ENCODE measurements around the gene UNC93A. TPM values are rescaled to one million over a fixed set of nuclear protein-coding genes. Genes with fewer than 3 reads are reported as not detected.

UNC93A gene
- total RNA-seq, 2 donors from 2014 or later, result not detected

DNA sequence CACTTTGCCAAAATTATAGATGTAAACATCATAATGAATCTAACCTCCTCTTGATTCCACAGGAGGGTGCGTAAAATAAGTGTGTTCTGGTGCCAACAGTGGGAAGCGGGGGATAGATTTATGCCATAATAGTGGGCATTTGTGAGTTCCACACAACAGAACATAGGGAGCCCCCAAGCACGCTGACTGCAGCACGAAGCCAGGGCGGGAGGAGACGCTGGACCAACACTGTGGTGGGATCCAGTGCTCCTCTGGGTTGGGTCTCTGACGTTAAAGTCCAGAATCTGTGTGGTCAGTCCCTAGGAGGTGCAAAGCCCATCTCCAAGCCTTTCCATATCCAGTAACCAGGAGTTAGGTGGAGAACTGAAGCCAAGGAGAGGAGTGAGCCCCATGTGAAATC is 32.0 kb downstream of the UNC93A start:
- no peaks in the 10 kb centered on the region for H3K9me3 ChIP-seq
- no peak overlapping the region for H3K27ac ChIP-seq
- ATAC-seq (ENCODE audit: insufficient number of reproducible peaks, low FRiP score, low read depth) (no peak), DNase-seq (ENCODE audit: low spot score) (no peak)
- H3K36me3 ChIP-seq, result no peaks in the 10 kb centered on the region
- no peaks in the 10 kb centered on the region for H3K4me1 ChIP-seq (ENCODE audit: control insufficient read depth in 1 of 2, low read depth in 2 of 2)
- TF ChIP-seq, protein P1, sequence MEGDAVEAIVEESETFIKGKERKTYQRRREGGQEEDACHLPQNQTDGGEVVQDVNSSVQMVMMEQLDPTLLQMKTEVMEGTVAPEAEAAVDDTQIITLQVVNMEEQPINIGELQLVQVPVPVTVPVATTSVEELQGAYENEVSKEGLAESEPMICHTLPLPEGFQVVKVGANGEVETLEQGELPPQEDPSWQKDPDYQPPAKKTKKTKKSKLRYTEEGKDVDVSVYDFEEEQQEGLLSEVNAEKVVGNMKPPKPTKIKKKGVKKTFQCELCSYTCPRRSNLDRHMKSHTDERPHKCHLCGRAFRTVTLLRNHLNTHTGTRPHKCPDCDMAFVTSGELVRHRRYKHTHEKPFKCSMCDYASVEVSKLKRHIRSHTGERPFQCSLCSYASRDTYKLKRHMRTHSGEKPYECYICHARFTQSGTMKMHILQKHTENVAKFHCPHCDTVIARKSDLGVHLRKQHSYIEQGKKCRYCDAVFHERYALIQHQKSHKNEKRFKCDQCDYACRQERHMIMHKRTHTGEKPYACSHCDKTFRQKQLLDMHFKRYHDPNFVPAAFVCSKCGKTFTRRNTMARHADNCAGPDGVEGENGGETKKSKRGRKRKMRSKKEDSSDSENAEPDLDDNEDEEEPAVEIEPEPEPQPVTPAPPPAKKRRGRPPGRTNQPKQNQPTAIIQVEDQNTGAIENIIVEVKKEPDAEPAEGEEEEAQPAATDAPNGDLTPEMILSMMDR (IDR thresholded peaks at IDR 0.05), result no peak
- H3K4me3 ChIP-seq, result no peak overlapping the region
- H3K27me3 ChIP-seq (replicated peaks; ENCODE audit: insufficient read depth), result no peaks in the 10 kb centered on the region

DNA sequence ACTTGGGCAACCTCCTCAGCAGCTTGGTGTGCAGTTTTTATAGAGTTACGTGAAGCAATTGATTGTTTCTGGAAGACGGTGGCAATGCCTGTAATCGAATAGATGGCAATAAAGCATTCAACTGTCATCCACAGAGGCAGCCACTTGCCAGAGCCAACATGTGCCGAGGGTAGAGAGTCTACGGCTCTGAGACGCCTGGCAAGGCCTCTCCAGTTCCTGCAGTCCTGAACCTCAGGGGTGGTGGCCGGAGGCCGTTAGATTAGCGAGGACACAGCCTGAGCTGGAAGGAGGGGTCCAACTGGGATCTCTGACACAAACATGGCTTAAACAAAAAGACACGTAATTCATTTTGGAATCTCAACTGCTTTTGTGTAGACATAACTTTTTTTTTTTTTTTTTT is 33.0 kb downstream of the UNC93A start:
- Histone ChIP-seq H3K27ac (no peak overlapping the region), H3K36me3 (no peaks in the 10 kb centered on the region), H3K9me3 (no peaks in the 10 kb centered on the region), H3K27me3 (replicated peaks; ENCODE audit: insufficient read depth) (no peaks in the 10 kb centered on the region), H3K4me3 (no peak overlapping the region), H3K4me1 (ENCODE audit: control insufficient read depth in 1 of 2, low read depth in 2 of 2) (no peaks in the 10 kb centered on the region)
- no peak for DNase-seq (ENCODE audit: low spot score)
- TF ChIP-seq, protein P1 (IDR thresholded peaks at IDR 0.05), result no peak
- no peak for ATAC-seq (ENCODE audit: insufficient number of reproducible peaks, low FRiP score, low read depth)

DNA sequence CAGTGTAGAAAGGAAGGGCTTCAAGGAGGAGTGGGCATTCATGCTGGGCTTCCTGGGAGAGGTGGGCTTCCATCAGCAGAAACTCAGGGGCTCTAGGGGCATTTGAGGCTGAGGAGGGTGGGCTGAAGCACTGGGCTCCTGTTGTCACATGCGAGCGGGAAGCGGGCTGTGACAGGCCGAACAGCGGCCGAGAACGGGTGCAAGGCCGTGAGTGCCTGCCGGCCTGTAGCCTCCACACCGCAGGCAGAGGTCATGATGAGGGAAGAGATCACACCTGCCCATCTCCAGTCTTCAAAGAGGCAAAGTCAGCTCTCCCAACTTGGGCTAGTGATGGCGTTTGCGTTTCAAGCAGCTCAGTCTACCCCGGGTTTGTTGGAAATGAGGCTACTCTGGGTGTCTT is 34.7 kb downstream of the UNC93A start:
- no peak for DNase-seq (ENCODE audit: low spot score)
- Histone ChIP-seq H3K4me3 (no peak overlapping the region), H3K27me3 (replicated peaks; ENCODE audit: insufficient read depth) (no peaks in the 10 kb centered on the region), H3K9me3 (no peaks in the 10 kb centered on the region), H3K4me1 (ENCODE audit: control insufficient read depth in 1 of 2, low read depth in 2 of 2) (no peaks in the 10 kb centered on the region), H3K27ac (no peak overlapping the region), H3K36me3 (no peaks in the 10 kb centered on the region)
- TF ChIP-seq, protein P1 (IDR thresholded peaks at IDR 0.05), result no peak
- ATAC-seq (ENCODE audit: insufficient number of reproducible peaks, low FRiP score, low read depth), result no peak

DNA sequence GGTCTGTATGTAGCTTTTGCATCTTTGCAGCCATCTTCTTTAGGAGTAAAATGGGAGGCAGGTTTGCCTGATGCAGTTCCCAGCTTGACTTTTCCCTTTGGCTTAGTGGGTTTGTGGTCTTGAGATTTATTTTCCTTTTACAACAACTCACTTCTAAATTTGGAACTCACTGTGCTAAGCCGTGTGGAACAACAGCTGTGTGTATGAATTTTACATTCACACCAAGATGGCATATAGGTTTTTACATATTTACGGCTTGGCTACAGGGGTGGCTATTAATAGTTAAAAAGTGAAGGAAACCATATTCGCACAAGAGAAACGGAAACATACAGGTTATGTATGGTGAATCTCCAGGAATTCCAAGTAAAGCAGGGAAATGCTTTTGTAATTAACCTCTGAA is 36.3 kb downstream of the UNC93A start:
- ATAC-seq (ENCODE audit: insufficient number of reproducible peaks, low FRiP score, low read depth), result no peak
- H3K27ac ChIP-seq, result no peak overlapping the region
- DNase-seq (ENCODE audit: low spot score), result no peak
- H3K4me1 ChIP-seq (ENCODE audit: control insufficient read depth in 1 of 2, low read depth in 2 of 2), result no peaks in the 10 kb centered on the region
- H3K36me3 ChIP-seq, result no peaks in the 10 kb centered on the region
- H3K4me3 ChIP-seq, result no peak overlapping the region
- H3K27me3 ChIP-seq (replicated peaks; ENCODE audit: insufficient read depth), result no peaks in the 10 kb centered on the region
- H3K9me3 ChIP-seq, result no peaks in the 10 kb centered on the region
- TF ChIP-seq, protein P1 (IDR thresholded peaks at IDR 0.05), result no peak

DNA sequence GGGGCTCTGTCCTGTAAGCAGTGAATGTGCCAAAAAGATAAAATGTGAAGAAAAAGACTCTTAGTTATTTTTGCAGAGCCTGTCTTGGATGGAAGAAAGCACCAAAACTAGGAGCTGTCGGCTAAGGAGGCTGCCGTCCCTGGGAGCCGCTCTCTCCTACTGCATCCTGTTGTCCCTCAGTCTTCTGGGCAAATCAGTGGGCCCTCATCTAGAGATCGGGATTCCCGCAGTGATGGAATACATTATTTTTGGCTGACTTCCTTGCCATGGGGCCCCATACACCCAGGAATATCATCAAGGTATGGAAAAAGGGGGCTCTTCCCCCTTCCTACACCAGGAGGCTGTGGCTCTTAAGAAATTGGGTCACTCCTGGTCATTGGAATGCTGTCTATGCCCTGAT is 37.0 kb downstream of the UNC93A start:
- no peaks in the 10 kb centered on the region for H3K36me3 ChIP-seq
- no peak overlapping the region for H3K27ac ChIP-seq
- TF ChIP-seq, protein P1 (IDR thresholded peaks at IDR 0.05), result no peak
- H3K4me3 ChIP-seq, result no peak overlapping the region
- no peaks in the 10 kb centered on the region for H3K27me3 ChIP-seq (replicated peaks; ENCODE audit: insufficient read depth)
- DNase-seq (ENCODE audit: low spot score) (no peak), ATAC-seq (ENCODE audit: insufficient number of reproducible peaks, low FRiP score, low read depth) (no peak)
- no peaks in the 10 kb centered on the region for H3K9me3 ChIP-seq
- no peaks in the 10 kb centered on the region for H3K4me1 ChIP-seq (ENCODE audit: control insufficient read depth in 1 of 2, low read depth in 2 of 2)

Measured in thoracic aorta (tissue), 2 donors.